Measurements from ENCODE around the gene ALG12.
"Not testable (repeated sequence)": the region's sequence is repeated elsewhere in the genome, so short reads cannot be mapped to it uniquely, and the experiment has no call there.

Gene ALG12

DNA sequence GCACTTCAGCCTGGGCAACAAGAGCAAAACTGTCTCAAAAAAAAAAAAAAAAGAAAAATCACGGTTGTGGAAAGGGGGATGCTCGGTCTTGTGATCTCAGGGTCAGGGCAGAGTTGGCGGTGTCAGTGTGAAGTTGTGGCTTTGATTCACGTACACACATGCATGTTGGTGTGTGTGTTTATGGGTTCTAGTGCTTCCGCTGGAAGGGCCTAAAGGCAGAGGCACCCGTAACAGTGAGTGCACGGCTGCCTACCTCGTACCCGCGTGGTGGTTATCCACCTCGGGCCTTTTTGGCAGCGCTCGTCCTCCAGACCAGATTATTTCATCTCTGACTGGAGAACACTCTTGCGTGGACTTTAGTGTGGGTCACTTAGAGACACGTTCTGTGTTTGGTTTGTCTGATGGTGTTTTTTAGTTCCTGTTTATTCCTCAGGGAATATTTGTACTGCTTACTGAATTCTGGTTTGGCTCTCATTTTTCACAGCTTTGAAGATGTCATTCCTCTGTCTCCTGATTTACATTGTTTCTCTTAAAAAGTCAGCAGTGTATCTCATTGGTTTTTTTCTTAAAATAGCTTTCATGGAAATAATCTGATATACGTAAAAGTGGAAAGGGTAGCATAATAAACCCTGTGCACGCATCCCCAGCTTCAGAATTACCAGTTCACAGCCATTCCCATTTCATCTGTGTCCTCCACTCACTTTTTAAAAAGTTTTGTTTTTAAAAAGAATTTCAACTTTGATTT, 49.0 kb downstream of the ALG12 start:
- DNase-seq (ENCODE audit: low read depth in 4 of 4, low spot score in 1 of 4) = no peak

DNA sequence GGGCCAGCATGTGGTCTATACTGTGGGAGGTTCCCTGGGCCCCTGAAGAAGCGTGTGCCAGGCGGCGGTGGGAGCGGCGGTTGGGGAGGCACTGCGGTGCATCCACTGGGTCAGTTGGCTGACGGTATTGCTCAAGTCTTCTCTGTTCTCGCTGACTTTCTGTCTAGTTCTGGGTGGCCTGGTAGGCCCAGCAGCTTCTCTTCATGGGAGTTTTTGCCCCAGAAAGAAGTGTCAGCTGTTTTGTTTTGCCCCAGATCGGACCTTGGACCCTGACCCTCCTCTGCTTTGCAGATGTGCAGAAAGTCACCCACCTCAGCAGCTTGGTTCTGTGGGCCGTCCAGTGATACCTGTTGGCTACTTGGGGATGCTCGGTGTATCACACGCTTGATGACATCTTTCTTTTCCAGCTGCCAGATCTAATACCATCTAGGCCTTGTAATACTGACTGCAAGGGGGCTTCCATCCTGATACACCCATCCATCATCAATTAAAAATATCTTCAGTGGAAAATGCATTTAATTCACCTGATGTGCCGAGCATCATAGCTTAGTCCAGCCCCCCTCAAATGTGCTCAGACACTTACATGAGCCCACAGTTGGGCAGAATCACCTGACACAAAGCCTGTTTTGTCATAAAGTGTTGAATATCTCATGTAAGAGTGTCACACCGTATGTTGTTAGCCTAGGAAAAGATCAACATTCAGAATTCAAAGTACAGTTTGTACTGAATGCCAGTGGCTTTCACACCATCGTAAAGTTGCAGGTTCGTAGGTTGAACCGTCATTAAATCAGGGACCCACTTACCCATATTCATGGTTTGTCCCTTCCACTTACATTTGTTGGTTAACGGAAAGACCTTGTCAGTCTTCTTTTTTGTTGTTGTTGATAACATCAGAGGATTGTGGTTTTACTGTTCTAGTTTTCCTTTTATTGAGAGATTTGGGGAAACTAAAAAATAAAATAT, 50.7 kb downstream of the ALG12 start:
- no peak for DNase-seq (ENCODE audit: low read depth in 4 of 4, low spot score in 1 of 4)

DNA sequence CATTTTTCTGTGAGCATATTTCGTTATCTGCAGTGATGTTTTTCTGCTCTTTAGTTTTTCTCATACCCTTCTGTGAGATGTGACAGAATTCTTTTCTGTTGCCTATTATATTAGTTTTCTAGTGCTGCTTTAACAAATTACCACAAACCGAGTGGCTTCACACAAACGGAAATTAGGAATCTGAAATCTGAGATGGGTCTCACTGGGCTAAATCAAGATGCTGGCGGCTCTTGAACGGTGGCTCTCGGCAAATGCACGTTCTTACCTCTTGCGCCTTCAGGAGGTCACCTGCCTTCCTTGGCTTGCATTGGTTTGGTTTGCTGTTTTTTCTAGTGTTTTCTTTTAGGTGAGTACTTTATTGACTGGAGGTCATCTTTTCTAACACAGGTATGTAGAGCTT, 51.6 kb downstream of the ALG12 start:
- no peak for DNase-seq (ENCODE audit: low read depth in 4 of 4, low spot score in 1 of 4)

DNA sequence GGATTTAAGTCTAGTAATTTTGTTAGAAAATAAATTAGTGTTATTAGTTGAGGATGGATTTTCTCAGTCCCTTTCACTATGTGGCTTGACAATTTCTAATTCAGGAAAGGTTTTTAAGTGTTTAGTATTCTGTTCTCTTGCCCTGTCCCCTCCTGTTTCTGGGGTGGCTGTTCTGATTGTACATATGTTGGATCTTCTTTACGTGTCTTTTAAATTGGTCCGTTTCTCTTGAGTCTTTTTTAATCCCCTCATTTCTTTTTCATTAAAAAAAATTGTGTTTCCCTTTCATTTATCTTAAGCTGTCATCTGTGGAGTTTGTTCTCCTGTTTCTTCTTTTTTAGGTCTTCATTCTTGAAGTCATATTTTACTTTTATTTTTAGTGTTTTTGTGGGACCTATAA, 52.1 kb downstream of the ALG12 start:
- DNase-seq (ENCODE audit: low read depth in 4 of 4, low spot score in 1 of 4) = no peak

DNA sequence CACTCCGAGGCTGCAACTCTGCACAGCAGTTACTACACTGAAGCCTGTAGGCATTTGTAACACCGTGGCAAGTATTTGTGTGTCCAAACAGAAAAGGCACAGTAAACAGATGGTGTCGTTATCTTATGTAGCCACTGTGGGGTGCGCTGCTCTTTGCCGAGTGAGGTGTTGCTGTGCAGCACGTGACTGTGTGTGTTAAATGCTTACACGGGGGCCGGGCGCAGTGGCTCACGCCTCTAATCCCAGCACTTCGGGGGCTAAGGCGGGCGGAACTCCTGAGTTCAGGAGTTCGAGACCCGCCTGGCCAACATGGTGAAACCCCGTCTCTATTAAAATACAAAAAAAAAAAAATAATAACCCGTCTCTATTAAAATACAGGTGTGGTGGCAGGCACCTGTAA, 53.1 kb downstream of the ALG12 start:
- DNase-seq (ENCODE audit: low read depth in 4 of 4, low spot score in 1 of 4) = no peak

DNA sequence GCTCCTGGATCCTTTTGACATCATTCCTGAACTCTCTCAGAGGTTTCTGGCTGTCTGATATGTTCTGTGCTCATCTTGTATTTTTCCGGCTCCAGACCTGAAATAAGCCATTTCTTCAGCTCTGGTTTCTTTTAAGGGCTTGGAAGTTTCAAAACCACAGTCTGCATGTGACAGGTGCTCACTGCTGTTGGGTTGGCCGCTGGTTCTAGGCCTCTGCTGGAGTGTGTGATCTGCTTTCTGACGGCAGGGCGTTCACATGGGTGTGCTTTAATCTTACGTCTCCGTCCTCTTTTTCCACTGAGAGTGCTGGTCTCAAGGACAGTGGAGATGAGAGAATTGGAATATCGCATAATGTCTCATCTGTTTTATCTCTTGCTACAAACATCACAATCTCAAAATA, 54.3 kb downstream of the ALG12 start:
- no peak for DNase-seq (ENCODE audit: low read depth in 4 of 4, low spot score in 1 of 4)

DNA sequence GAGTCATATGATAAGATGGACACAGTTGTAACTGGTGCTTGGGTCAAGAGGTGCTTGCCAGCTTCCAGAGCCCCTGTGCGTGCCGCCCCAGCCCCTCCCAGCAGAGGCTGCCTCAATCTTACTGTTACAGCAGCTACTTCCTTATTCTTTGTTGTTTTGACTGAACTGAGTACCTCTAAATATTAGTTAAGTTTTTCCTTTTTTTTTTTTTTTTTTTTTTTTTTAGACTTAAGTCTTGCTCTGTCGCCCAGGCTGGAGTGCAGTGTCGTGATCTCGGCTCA, 55.8 kb downstream of the ALG12 start:
- DNase-seq (ENCODE audit: low read depth in 4 of 4, low spot score in 1 of 4) = no peak

DNA sequence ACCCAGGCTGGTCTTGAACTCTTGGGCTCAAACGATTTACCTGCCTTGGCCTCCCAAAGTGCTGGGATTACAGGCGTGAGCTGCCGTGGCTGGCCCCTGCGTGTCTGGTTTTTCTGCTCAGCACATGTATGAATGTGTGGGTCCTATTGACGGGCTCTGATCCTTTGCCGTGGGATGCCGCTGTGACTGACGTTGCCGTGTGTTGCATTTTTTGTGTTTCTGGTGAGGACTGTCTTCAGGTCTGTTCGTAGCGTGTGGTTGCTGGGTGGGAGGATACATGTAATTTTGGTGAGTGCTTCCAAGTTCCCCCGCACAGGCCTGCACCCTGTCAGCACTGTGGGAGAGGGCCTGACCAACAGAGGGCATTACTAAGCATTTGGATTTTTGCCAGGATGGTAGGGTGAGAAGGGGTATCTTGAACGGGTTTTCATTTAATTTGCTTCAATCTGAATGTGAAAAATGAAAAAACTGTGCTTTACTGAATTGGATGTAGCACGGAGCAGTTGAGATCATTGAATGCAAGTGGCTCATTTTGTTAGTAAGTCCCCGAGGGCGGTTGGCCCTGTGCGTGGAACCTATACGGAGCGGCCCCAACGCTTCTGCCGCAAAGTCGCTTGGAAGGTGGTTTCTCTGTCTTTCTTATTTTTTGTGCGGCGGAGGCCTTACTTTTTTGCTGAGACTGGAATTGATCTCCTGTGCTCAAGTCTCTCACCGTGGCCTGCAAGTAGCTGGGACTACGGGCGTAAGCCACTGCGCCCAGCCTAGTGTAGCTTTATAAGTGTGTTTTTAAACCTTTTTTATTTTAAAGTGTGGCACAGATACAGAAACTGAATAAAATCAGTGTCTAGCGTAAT, 56.4 kb downstream of the ALG12 start:
- DNase-seq (ENCODE audit: low read depth in 4 of 4, low spot score in 1 of 4) = no peak

DNA sequence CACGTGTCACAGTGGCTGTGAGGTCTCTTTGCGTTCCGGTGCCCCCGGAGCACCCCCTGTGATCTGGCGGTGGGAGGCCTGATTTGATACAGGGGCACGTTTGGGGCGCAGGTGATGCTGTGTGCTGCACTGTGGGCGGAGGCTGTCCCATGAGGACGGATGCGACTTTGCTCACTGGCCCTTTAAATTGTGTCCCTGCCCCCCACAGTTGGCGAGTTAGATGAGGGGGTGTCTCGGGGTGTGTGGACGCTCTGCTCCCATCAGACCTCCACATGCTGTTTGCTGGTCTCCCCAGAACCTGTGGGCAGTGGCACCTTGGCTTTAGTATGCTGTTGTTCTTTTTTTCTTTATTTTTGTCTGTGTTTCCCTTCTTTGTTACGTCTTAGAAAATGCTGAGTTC, 59.4 kb downstream of the ALG12 start:
- DNase-seq (ENCODE audit: low read depth in 4 of 4, low spot score in 1 of 4) = no peak

DNA sequence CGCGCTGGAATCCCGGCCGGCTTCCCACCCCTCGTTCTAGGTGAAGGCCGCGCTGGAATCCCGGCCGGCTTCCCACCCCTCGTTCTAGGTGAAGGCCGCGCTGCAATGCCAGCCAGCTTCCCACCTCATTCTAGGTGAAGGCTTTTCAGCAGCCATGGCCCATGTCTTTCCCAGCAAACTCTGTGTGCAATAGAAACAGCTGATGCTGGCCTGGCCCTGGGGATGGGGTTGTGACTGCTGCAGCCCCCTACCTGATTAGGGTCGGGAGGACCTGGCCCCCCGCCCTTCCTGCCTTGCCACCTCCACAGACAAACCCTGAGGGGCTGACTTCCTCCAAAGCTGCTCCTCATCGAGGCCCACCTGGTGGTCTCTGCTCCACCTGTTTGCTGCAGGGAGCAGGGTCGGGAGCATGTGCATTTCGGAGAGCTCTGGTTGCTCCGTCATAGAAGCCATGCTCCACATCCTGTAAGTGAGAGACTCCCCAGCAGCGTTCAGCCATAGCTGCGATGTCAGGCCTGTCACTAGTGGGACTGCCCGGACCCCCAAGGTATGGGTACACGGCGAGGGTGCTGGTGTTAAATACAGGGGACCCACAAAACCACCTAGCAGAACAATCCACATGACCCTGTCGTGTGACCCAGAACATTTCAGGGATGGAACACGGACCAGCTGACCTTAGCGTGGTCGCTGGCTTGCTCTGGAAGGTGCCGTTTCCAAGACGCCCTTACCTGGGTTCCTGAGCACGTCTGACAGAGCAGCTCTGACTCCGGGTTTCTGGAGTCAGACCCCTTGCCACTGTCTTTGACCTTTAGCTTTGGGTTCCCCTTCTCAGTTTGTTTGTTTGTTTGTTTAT, 61.2 kb downstream of the ALG12 start:
- no peak for DNase-seq (ENCODE audit: low read depth in 4 of 4, low spot score in 1 of 4)

DNA sequence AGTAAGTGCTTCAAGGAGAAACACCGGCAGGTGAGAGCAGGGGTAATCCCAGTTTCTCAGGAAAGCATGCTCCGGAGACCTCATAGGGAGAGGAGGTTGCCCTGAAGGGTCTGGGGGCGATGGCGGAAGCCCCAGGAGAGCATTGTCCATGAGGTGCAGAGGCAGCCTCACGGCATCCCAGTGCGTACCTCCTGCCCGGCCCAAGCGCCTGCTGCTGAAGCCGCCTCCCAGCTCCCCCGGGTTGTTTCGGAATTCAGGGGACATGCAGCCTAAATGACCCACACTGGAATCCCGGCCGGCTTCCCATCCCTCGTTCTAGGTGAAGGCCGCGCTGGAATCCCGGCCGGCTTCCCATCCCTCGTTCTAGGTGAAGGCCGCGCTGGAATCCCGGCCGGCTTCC, 61.9 kb downstream of the ALG12 start:
- DNase-seq (ENCODE audit: low read depth in 4 of 4, low spot score in 1 of 4) = no peak

DNA sequence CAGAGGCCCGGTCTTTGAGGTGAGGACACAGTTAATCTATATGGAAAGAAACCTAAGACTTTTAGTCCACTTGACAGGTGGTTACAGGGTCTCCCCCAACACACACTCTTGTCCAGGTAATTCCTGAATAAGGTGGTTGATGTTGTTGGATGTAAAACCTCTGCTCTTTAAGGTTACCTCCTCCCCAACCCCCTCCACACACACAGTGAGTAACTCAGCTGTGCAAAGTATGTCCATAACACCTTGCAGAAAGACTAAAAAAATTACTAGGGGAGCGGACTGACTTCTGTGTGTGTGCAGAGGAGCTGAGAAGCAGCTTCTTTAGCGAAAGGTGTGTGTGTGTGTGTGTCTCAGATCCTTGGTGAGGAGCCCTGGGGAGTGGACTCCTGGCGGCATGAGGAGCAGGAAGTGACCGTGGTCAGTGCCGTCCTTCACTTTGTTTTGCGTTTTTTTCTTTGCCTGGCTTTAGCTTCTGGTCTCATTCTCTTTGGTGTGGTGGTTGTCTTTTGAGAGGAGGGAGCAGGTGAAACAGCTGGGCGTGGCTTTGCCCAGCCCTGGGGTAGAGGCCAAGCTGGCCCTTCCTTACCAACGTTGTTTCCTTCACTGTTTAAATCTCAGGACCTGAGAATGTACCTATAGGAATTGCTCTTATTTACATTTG, 62.9 kb downstream of the ALG12 start:
- DNase-seq (ENCODE audit: low read depth in 4 of 4, low spot score in 1 of 4) = no peak

DNA sequence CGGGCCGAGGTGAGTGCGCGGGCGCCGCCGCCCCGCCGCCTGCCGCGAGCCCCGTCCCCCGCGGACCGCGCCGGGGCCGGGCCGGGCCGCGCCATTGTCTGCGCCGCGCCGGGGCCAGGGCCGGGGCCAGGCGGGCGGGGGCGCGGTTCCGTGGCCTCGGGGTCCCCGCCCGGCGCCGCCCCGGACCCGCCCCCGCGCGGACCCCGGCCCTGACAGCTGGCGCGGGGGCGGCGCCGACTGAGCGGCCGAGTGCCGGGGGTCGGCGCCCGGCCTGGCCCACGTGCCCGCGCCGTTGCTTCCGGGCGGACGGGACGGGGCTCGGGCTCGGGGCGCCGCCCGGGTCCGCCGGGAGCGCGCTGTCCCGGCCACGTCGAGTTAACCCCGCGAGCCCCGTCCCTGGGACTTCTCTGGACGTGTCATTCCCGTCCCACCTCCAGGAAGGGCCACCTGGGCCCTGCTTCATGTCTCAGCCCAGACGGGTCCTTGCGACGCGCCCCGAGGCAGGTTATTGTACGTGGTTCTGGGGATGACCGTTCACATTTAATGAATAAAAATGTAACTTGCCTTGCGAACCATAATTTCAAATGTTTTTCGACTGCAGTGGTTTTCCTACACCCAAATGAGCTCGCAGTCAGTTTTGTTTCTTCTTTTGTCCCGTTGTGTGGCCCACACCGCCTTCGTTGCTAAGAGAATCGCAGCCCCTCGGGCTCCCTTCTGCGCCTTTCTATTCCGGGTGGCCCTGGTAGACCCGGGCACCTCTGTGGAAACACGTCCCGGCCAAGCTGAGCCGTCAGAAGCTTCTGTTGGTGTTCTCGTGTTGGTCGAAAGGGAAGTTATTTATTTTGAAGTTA, 64.0 kb downstream of the ALG12 start:
- DNase-seq (ENCODE audit: low read depth in 4 of 4, low spot score in 1 of 4) = no peak

DNA sequence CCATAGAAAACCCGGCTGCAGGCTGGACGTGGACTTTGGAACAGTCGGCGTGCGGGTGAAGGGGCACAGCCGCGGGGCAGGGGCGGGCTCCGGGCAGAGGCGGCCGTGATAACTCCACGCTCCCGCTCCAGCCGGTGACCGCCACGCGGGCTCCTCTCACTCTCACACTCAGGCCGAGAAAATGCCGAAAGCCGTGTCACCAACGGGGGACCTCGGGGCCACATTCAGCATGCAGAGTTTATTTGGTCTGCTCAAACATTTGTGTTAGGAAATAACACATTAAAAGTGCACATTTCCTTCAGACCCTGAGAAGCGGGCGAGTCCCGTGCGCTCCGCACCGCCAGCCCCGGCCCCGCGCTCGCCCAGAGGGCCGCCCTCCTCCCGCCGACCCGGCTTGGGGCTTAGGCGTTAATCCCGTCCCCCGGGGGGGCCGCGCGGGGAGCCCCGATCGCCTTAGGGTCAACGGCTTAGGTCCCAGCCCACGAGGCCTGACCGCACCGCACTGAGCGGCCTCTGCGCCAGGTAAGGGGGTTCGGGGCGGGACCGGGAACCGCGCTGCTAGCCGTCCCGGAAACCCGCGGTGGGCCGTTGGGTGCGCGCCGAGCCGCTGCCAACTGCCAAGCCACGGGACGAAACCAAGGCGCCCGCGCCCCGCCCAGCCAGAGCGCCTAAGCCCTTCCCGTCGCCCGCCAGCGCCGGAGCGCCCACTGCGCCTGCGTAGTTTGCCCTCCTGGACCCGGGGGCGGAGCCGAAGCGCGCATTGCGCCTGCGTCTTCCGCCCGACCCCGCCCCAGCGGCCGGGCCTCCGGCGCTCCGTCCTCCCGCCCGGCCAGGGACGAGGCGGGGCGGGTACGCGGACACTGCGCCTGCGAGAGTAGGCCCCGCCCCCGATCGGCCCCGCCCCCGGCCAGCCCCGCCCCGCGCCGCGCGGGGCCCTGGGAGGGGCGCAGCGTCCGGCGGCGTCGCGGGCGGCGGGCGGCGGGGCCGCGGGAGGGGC, 65.0 kb downstream of the ALG12 start, which contains the start of gene ZBED4:
ZBED4 (plus strand) TSS at position 947 of the 997 bp plus-strand sequence. CDS start 29,819 bp downstream, outside the sequence.
- DNase-seq (ENCODE audit: low read depth in 4 of 4, low spot score in 1 of 4) = peak; percentile 96 to 97 (median 96)

DNA sequence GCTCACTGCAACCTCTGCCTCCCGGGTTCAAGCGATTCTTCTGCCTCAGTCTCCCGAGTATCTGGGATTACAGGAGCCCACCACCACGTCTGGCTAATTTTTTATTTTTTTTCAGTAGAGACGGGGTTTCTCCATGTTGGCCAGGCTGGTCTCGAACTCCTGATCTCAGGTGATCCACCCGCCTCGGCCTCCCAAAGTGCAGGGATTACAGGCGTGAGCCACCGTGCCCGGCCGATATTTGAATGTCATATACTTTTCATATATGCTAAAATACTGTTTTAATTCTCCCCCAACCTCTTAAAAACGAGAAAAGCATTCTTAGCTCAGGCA, 65.7 kb downstream of the ALG12 start:
- not testable (repeated sequence) for DNase-seq (ENCODE audit: low read depth in 4 of 4, low spot score in 1 of 4)

DNA sequence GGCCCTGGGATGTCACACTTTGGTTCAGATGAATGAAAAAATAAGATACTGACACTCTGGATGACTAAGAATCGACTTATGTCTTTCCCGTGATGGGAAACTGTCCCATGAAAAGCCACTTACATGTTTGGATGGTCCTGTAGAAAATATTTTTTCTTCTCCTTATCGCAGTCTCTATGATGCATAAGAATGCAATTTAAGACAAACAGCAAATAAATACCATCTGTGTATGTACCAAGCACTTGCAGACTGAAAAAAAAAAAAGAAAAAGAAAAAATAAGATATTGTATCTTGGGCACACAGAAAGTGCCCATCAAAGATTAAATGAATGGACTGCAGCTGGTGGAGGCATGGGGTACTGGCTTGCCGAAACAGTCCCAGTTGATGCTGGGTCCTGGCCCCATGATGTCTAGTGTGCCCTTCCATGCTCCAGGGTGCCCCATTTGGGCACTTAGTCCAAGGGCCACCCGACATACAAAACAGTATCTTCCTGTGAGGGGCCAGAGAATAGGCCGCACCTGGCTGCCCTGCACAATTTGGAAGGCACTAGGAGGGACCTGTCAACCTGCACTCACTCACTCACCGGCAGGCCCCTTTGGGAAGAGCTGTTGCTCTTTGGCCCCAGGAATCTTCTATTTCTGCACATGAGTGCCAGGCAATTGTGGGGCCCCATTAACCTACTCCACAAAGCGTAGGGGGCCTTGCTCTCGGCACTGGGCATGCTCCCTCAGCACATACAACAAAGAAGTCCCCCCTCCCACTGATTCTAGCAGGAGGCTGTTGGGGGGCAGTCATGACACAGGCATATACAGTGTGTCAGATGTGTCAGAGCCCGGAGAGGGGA, 67.1 kb downstream of the ALG12 start:
- no peak for DNase-seq (ENCODE audit: low read depth in 4 of 4, low spot score in 1 of 4)

All from stimulated activated CD4-positive, alpha-beta T cell treated with anti-CD3 and anti-CD28 coated beads, Interleukin-1b, Interleukin-23, amount 100 ng/mL, for 24 hours (primary cell).